GM12864 (cell line): ENCODE results near the gene TMEM59L.
"Not testable (repeated sequence)": the region's sequence is repeated elsewhere in the genome, so short reads cannot be mapped to it uniquely, and the experiment has no call there.

Experiments
- DNase-seq: peaks from one replicate; pipeline ENCODE4 v3.0.0-alpha.2; 2011; ENCODE audit warnings: low read depth
- H3K4me3 ChIP-seq: 2 replicates; pipeline ENCODE4 v1.5.1; 2011; ENCODE audit warnings: mild to moderate bottlenecking, low read depth, low read length, control low read depth
- TF ChIP-seq, protein P1 (sequence below): IDR thresholded peaks from 2 replicates; pipeline ENCODE4 v1.5.1; 2011; ENCODE audit warnings: low read depth, mild to moderate bottlenecking, moderate library complexity, low read length, control low read depth, inconsistent platforms; ENCODE audit errors: missing control alignments

TMEM59L gene

DNA sequence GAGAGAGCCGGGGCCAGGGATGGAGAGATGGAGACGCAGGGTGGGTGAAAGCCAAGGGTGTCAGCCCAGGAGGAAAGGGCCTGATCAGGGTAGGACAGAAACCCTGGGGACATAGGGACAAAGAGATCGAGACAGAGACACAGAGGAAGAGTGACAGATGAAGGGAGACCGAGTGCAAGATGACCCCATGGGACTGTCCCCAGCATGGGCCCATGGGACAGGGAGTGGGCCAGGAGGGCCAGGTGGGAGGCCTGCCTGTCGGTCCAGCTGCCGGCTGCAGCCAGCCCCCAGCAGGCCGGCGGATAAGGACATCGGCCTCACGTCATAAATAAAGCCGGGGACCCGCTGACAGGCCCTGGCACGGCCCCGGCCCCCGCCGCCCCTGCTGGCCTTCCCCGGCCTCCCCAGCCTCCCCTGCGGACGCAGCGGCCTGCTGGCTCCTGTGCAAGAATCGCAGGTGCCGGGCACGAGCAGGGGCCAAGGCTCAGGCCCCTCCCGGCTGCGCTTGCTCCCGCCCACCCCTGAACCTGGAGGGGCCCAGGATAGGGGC is 17.8 kb upstream of the TMEM59L start:
- TF ChIP-seq, protein P1, sequence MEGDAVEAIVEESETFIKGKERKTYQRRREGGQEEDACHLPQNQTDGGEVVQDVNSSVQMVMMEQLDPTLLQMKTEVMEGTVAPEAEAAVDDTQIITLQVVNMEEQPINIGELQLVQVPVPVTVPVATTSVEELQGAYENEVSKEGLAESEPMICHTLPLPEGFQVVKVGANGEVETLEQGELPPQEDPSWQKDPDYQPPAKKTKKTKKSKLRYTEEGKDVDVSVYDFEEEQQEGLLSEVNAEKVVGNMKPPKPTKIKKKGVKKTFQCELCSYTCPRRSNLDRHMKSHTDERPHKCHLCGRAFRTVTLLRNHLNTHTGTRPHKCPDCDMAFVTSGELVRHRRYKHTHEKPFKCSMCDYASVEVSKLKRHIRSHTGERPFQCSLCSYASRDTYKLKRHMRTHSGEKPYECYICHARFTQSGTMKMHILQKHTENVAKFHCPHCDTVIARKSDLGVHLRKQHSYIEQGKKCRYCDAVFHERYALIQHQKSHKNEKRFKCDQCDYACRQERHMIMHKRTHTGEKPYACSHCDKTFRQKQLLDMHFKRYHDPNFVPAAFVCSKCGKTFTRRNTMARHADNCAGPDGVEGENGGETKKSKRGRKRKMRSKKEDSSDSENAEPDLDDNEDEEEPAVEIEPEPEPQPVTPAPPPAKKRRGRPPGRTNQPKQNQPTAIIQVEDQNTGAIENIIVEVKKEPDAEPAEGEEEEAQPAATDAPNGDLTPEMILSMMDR: no peak
- no peak for DNase-seq
- no peak overlapping the region for H3K4me3 ChIP-seq

DNA sequence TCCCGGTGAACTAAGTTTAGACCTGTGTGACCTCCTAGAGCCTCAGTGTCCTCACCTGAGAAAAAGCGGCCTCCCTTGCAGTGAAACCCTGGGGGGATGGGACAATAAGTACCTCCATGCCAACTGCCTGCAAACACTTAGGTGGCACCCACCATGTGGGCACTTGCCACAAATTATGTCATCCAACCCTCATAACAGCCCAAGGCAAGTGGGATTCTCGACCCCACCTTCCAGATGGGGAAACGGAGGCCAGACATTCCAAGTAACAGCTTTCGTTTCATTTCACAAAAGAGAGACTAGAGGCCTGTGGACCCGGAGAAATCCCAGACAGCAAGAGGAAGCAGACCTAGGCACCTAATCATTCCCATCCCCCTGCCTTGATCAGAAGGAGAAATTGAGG is 17.2 kb upstream of the TMEM59L start:
- TF ChIP-seq, protein P1: no peak
- no peak overlapping the region for H3K4me3 ChIP-seq
- no peak for DNase-seq

DNA sequence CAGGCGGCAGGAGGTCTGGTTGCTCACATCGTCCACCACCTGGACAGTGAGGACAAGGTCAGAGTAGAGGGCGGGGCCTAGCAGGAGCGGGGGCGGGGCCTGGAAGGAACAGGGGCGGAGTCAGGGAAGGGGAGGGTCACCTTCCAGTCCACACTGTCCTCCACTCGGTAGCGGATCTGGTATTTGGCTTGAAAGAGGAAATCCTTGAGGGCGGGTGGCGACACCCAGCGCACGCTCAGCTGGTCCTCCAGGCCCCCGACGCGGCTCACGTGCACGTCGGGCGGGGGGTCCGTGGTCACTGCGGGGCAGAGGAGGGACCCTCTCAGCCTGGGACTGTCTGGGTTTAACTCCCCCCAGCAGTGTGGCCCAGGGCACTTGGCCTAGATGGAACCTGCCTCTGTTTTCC is 15.9 kb upstream of the TMEM59L start:
- H3K4me3 ChIP-seq: no peak overlapping the region
- no peak for DNase-seq
- TF ChIP-seq, protein P1: no peak

DNA sequence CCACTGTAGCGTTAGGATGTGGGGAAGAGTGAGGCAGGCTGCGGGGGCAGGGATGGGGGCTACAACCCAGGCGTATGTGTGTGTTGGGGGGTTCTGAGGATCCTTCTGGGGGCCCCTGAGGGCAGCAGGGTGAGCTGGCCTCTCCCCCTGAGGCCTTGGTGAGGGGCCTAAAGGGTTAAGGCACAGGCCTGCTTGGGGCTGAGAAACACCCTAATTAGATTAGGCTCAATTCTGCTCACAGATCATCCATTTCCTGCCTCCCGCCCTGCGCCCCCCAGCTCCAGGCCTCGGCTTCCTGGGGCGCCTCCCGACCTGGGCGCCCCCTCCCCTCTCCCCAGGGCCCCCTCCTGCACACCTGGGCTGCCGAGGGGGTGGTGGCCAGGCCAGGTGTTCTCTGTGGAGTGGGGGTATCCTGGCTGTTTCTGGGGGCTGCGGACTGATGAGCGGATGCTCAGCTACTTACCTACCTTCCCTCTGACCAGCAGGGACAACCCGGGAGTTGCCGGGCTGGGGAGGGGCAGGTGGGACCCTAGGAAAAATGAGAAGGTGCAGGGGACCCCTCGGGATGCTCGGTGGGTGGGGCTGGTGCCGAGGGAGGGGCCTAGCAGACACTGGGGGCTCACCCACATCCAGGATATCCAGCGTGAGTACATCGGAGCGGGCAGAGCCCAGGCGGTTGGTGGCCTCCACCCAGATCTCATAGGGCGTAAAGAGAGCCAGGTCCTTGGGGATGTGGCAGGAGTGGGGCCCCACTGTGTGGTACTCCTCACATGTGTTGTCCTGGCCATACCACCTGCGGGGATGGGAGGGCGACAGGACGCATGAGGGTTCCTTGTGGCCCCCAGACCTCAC is 14.6 kb upstream of the TMEM59L start:
- no peak overlapping the region for H3K4me3 ChIP-seq
- DNase-seq: no peak
- TF ChIP-seq, protein P1: no peak

DNA sequence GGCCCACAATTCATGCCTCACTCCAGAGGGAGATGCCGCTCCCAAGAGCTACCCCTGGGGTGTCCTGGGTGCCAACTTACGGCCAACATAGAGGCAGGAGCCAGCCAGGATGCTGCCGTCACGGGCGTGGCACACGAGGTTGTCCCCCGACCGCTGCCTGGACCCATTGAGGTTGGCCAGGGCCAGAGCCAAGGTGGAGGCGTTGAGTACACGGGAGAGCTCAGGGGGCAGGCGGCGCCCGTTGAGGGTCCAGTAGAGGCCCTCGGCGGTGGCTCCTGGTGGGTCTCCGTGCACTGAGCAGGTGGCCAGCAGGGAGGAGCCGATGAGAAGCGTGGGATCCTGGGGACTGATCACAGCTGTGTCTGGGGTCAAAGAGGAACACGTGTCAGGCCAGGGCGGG is 13.2 kb upstream of the TMEM59L start:
- TF ChIP-seq, protein P1: no peak
- H3K4me3 ChIP-seq: no peak overlapping the region
- DNase-seq: no peak

DNA sequence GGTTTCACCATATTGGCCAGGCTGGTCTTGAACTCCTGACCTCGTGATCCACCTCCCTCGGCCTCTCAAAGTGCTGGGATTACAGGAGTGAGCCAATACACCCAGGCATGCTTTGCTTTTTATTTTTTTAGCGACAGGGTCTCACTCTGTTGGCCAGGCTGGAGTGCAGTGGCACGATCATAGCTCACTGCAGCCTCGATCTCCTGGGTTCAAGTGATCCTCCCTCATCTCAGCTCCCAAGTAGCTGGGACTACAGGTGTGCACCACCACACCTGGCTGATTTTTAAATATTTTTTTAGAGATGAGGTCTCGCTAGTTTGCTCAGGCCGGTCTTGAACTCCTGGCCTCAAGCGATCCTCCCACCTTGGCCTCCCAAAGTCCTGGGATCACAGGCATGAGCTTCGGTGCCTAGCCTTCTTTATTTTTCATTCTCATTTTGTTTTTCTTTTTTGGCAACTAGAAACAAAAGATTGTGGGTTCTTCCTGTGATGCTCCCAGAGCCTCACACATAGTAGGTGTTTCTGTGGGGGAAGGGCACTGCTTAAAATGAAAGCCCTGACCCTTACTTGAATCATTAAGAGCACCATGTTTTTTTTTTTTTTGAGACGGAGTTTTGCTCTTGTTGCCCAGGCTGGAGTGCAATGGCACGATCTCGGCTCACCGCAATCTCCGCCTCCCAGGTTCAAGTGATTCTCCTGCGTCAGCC is 11.8 kb upstream of the TMEM59L start:
- not testable (repeated sequence) for H3K4me3 ChIP-seq, DNase-seq

DNA sequence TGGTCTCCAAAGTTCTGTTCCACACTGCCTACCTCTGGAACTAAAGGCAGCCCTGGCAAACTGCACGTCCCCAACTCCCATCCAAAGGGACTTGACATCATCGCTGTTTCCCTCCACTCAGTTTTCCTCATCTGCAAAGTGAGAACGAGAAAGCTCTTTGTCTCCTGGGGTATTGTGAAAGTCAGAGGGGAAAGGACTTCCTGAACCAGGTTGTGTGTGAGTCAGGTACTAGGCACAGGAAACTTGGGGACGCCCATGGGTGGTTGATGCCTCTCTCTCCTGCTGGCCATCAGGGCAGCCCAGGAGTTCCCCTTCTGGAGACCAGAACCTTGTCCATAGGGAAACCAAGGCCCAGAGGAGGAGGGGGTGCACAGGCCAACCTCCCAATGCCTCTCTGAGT is 10.8 kb upstream of the TMEM59L start:
- DNase-seq: no peak
- TF ChIP-seq, protein P1: no peak
- H3K4me3 ChIP-seq: no peak overlapping the region
